Mucosa of descending colon (tissue), 3 donors: ENCODE measurements around the gene KCNQ2. TPM values are rescaled to one million over a fixed set of nuclear protein-coding genes. Genes with fewer than 3 reads are reported as not detected.
A peak's percentile ranks its signal among the peaks of the same experiment; 100 is the strongest.
"Not testable (repeated sequence)": the region's sequence is repeated elsewhere in the genome, so short reads cannot be mapped to it uniquely, and the experiment has no call there.

Source experiments
- ATAC-seq: fragments of 200-7000 bp; cut with Tn5 transposase; one replicate; pipeline ENCODE4 v1.9.1; 2020; ENCODE audit warnings: mild to moderate bottlenecking, moderate library complexity
- DNase-seq, 3 donors: peaks; one replicate each; pipeline ENCODE4 v3.0.0-alpha.2; 2020
- H3K36me3 ChIP-seq: fragments of 200-600 bp; one replicate; pipeline ENCODE4 v1.8.0; 2021; ENCODE audit warnings: low read depth, mild to moderate bottlenecking
- H3K4me1 ChIP-seq: fragments of 200-600 bp; one replicate; pipeline ENCODE4 v1.8.0; 2021; ENCODE audit warnings: low read depth, mild to moderate bottlenecking
- H3K4me3 ChIP-seq: fragments of 200-600 bp; one replicate; pipeline ENCODE4 v1.8.0; 2021; ENCODE audit warnings: mild to moderate bottlenecking
- H3K9me3 ChIP-seq: fragments of 200-600 bp; one replicate; pipeline ENCODE4 v1.8.0; 2021; ENCODE audit warnings: mild to moderate bottlenecking
- intact Hi-C, 2 donors: fragments of 100-400 bp; cut with DNase I in 1 of 2; cut with micrococcal nuclease in 1 of 2; formaldehyde crosslinking; loops; one replicate each; pipeline versions ENCODE4 v1.11.0 to v1.11.1; 2022; cut with DNase I, micrococcal nuclease
- total RNA-seq, 3 donors: library from RNA; stranded (reverse); fragmentation: NEBNext Ultra II Directional in 2 of 3; extraction: Animal tissue kit (Norgen Biotek cat#: 25700) in 2 of 3; gene quantifications; one replicate each; pipeline versions ENCODE4 v1.2.1 to v1.2.4, GENCODE V29; 2021 to 2023
- TF ChIP-seq, protein P1 (sequence below): fragments of 200-600 bp; IDR thresholded peaks from one replicate; pipeline ENCODE4 v1.8.0; 2022; ENCODE audit warnings: antibody characterized with exemption, mild to moderate bottlenecking
- donor health status: DM: no; HTN: no; CAD: no; lungs with moderate emphysema.
- donor health status: DM: no; HTN: no; CAD: no.
- donor health status: DM: no; HTN: yes; CAD: no.

KCNQ2 gene
- total RNA-seq, 3 donors from 2014 or later, result 1.4 TPM; not detected in 2

- no peaks in the 10 kb centered on the region for H3K36me3 ChIP-seq
- H3K4me1 ChIP-seq, result no peaks in the 10 kb centered on the region
- H3K4me3 ChIP-seq, result no peak overlapping the region
- intact Hi-C loops, result no loop called here
- ATAC-seq (no peak), DNase-seq (no peak)
- TF ChIP-seq, protein P1, sequence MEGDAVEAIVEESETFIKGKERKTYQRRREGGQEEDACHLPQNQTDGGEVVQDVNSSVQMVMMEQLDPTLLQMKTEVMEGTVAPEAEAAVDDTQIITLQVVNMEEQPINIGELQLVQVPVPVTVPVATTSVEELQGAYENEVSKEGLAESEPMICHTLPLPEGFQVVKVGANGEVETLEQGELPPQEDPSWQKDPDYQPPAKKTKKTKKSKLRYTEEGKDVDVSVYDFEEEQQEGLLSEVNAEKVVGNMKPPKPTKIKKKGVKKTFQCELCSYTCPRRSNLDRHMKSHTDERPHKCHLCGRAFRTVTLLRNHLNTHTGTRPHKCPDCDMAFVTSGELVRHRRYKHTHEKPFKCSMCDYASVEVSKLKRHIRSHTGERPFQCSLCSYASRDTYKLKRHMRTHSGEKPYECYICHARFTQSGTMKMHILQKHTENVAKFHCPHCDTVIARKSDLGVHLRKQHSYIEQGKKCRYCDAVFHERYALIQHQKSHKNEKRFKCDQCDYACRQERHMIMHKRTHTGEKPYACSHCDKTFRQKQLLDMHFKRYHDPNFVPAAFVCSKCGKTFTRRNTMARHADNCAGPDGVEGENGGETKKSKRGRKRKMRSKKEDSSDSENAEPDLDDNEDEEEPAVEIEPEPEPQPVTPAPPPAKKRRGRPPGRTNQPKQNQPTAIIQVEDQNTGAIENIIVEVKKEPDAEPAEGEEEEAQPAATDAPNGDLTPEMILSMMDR, result no peak
- peaks cover 13% of the 10 kb centered on the region for H3K9me3 ChIP-seq
Observed at GRCh38 chr20:63384336-63384735, 88.1 kb downstream of the KCNQ2 start.

DNA sequence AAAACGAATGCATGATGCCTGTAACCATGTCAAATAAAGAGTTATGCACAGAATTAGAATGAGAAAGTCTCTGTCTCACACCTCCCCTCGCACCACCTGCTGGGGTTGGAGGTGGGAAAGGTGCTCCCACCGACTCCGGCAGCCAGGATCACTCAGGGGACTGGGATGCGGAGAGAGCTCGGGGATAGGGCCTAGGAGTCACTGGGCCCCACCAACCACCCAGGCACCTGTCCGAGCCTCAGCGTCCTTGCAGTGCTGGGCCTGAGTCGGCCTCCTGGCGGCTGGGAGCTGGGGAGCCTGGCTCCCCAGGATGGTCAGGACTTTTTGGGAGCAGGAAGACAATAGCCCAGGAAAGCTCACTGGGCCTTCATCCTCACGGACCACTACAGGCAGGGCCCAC, 88.9 kb downstream of the KCNQ2 start:
- Histone ChIP-seq H3K36me3 (no peaks in the 10 kb centered on the region), H3K4me3 (no peak overlapping the region), H3K9me3 (peaks cover 13% of the 10 kb centered on the region), H3K4me1 (no peaks in the 10 kb centered on the region)
- TF ChIP-seq, protein P1, result no peak
- ATAC-seq (no peak), DNase-seq (no peak)
- intact Hi-C loops, result no loop called here

- intact Hi-C loops, result no loop called here
- Histone ChIP-seq H3K9me3 (peaks cover 13% of the 10 kb centered on the region), H3K4me1 (no peaks in the 10 kb centered on the region), H3K36me3 (no peaks in the 10 kb centered on the region), H3K4me3 (no peak overlapping the region)
- no peak for ATAC-seq
- TF ChIP-seq, protein P1, result no peak
- no peak for DNase-seq
Observed at GRCh38 chr20:63382551-63383300, 89.7 kb downstream of the KCNQ2 start.

DNA sequence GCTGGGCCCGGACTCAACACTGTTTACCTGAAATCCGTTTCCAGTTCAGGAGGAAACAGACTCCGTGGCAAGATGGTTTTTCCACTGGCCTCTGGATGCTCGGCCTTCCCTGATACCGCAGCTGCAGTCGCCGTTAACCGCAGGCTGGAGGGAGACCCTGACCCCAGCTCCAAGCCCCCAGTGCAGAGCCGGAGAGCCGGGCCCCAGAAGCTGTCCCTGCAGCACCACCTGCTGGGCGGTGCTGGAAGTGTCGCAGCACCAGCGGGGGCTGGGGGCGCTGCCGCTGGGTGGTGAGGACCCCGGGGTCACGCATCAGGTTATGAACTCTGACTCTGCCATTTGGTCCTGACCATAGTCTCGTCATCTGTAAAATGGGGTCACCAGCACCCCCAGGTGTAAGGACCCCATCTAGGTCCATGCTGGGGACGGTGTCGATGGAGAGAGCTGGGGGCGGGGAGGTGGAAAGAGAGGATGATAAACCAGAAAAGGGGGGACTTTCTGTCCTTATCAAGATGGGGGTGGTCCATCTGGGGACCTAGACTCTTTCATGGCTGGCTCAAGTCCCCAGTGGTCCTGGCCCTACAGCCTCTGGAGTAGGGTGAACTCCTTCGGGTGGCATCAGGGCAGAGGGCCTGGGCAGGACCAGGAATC, 90.5 kb downstream of the KCNQ2 start:
- TF ChIP-seq, protein P1, result peak; percentile 71
- no peaks in the 10 kb centered on the region for H3K4me1 ChIP-seq
- DNase-seq, result peak in 1 of 3 donors; percentile 20
- peaks cover 13% of the 10 kb centered on the region for H3K9me3 ChIP-seq
- H3K4me3 ChIP-seq, result no peak overlapping the region
- peak; percentile 33 for ATAC-seq
- H3K36me3 ChIP-seq, result no peaks in the 10 kb centered on the region
- intact Hi-C loops, result no loop called here

- intact Hi-C loops, result no loop called here
Observed at GRCh38 chr20:63380346-63380870, 92.0 kb downstream of the KCNQ2 start.

GRCh38 chr20:63379872-63380271, 92.6 kb downstream of the KCNQ2 start:
- DNase-seq, ATAC-seq, H3K4me1 ChIP-seq, intact Hi-C loops, H3K4me3 ChIP-seq, H3K36me3 ChIP-seq, H3K9me3 ChIP-seq: not testable (repeated sequence)

More at GRCh38 chr20:63380346-63380870, 92.0 kb downstream of the KCNQ2 start:
- Histone ChIP-seq H3K36me3 (no peaks in the 10 kb centered on the region), H3K4me3 (no peak overlapping the region), H3K4me1 (no peaks in the 10 kb centered on the region), H3K9me3 (peaks cover 1% of the 10 kb centered on the region)
- no peak for ATAC-seq
- TF ChIP-seq, protein P1, result no peak
- no peak for DNase-seq
